ENCODE data around the gene TMEM238L. TPM values are rescaled to one million over a fixed set of nuclear protein-coding genes. Genes with fewer than 3 reads are reported as not detected.
A peak's percentile ranks its signal among the peaks of the same experiment; 100 is the strongest.

Gene TMEM238L
- total RNA-seq, 1 donor from 2014 or later: not detected

DNA sequence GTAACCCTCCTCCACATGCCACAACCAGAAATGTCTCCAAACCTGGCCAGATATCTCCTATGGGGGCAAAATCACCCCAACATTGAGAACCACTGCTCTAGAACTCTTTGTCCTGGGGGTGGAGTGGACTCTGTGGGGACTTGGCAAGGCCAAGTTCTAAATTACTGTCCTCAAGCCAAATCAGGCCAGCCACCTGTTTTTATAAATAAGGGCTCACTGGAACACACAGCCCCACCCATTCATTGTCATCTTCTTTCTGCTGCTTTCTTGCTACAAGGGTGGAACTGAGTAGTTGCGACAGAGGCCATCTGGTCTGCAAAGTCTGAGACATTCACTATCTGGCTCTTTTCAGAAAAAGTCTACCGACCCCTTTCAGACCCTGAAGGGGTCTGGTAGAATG is 47.3 kb downstream of the TMEM238L start:
- H3K9me3 Mint-ChIP-seq (ENCODE audit: unreplicated experiment): peaks cover 2% of the 10 kb centered on the region
- no peak overlapping the region for H3K27ac Mint-ChIP-seq (ENCODE audit: unreplicated experiment)
- peaks cover 10% of the 10 kb centered on the region for H3K4me1 Mint-ChIP-seq (ENCODE audit: low read depth, unreplicated experiment)
- TF ChIP-seq, protein P1, sequence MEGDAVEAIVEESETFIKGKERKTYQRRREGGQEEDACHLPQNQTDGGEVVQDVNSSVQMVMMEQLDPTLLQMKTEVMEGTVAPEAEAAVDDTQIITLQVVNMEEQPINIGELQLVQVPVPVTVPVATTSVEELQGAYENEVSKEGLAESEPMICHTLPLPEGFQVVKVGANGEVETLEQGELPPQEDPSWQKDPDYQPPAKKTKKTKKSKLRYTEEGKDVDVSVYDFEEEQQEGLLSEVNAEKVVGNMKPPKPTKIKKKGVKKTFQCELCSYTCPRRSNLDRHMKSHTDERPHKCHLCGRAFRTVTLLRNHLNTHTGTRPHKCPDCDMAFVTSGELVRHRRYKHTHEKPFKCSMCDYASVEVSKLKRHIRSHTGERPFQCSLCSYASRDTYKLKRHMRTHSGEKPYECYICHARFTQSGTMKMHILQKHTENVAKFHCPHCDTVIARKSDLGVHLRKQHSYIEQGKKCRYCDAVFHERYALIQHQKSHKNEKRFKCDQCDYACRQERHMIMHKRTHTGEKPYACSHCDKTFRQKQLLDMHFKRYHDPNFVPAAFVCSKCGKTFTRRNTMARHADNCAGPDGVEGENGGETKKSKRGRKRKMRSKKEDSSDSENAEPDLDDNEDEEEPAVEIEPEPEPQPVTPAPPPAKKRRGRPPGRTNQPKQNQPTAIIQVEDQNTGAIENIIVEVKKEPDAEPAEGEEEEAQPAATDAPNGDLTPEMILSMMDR (IDR thresholded peaks at IDR 0.05; ENCODE audit: partially characterized antibody, unreplicated experiment): no peak
- no peak for DNase-seq
- H3K36me3 Mint-ChIP-seq (ENCODE audit: unreplicated experiment): no peaks in the 10 kb centered on the region
- H3K4me3 Mint-ChIP-seq (ENCODE audit: unreplicated experiment): no peak overlapping the region
- peaks cover 6% of the 10 kb centered on the region for H3K27me3 Mint-ChIP-seq (ENCODE audit: unreplicated experiment)

GRCh38 chr17:10756185-10756584 is 47.7 kb downstream of the TMEM238L start:
- Mint-ChIP-seq H3K4me3 (ENCODE audit: unreplicated experiment) (no peak overlapping the region), H3K27me3 (ENCODE audit: unreplicated experiment) (peaks cover 6% of the 10 kb centered on the region), H3K9me3 (ENCODE audit: unreplicated experiment) (peaks cover 2% of the 10 kb centered on the region), H3K4me1 (ENCODE audit: low read depth, unreplicated experiment) (peaks cover 7% of the 10 kb centered on the region), H3K27ac (ENCODE audit: unreplicated experiment) (no peak overlapping the region), H3K36me3 (ENCODE audit: unreplicated experiment) (no peaks in the 10 kb centered on the region)
- DNase-seq: no peak
- TF ChIP-seq, protein P1 (IDR thresholded peaks at IDR 0.05; ENCODE audit: partially characterized antibody, unreplicated experiment): no peak

GRCh38 chr17:10755592-10756127 is 48.2 kb downstream of the TMEM238L start:
- Mint-ChIP-seq H3K4me1 (ENCODE audit: low read depth, unreplicated experiment) (peaks cover 5% of the 10 kb centered on the region), H3K4me3 (ENCODE audit: unreplicated experiment) (no peak overlapping the region), H3K27ac (ENCODE audit: unreplicated experiment) (no peak overlapping the region), H3K36me3 (ENCODE audit: unreplicated experiment) (no peaks in the 10 kb centered on the region), H3K9me3 (ENCODE audit: unreplicated experiment) (peaks cover 2% of the 10 kb centered on the region), H3K27me3 (ENCODE audit: unreplicated experiment) (peaks cover 6% of the 10 kb centered on the region)
- no peak for DNase-seq
- TF ChIP-seq, protein P1 (IDR thresholded peaks at IDR 0.05; ENCODE audit: partially characterized antibody, unreplicated experiment): no peak

DNA sequence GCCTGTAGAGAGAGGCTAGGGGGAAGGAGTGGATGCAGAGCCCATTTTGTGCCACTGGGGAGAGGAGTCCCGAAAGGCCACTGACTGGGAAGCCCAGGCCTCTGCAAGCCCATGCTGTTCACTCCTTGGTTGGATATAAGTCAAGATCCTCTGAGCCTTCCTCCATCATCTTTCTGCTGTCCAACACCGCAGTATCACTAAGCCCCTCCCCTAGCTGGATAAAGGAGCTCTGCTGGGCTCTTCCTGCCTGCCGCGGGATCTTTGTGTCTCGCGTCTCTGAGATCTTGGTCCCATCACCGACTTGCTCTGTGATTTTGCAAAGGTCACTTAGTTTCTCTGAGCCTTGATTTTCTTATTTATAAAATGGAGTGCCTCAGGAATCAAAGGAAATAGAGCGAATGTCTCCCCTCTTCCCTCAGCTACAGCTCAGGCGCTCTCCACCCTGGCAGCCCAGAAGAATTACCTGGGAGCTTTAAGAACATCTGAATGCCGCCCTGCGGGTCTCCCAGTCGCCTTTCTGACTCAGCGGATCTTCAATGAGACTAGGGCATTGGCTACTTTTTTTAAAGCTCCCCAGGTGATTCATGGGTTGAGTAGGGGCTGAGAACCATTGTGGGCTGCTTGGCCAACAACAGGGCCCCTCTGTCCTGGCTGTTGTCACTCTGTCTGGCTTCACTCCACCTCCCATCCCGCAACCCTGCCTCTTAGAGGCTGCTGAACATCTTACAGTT is 48.9 kb downstream of the TMEM238L start:
- H3K9me3 Mint-ChIP-seq (ENCODE audit: unreplicated experiment): peaks cover 2% of the 10 kb centered on the region
- peaks cover 6% of the 10 kb centered on the region for H3K27me3 Mint-ChIP-seq (ENCODE audit: unreplicated experiment)
- DNase-seq: no peak

More for the DNA sequence above, 48.9 kb downstream of the TMEM238L start:
- TF ChIP-seq, protein P1 (IDR thresholded peaks at IDR 0.05; ENCODE audit: partially characterized antibody, unreplicated experiment): no peak
- Mint-ChIP-seq H3K4me3 (ENCODE audit: unreplicated experiment) (peak overlapping the region; percentile 14), H3K27ac (ENCODE audit: unreplicated experiment) (no peak overlapping the region), H3K4me1 (ENCODE audit: low read depth, unreplicated experiment) (peaks cover 5% of the 10 kb centered on the region), H3K36me3 (ENCODE audit: unreplicated experiment) (no peaks in the 10 kb centered on the region)

Data from glutamatergic neuron (in vitro differentiated cells).